Neuronal stem cell (in vitro differentiated cells): ENCODE results near the gene CCDC8.

ENCODE experiments used
- DNase-seq: peaks from one replicate; pipeline ENCODE4 v3.0.0-alpha.2; 2013; ENCODE audit warnings: low spot score
- H2AFZ ChIP-seq: one replicate; pipeline ENCODE4 v1.6.1; 2013; ENCODE audit warnings: mild to moderate bottlenecking, low read length, inconsistent platforms
- H2AK5ac ChIP-seq: 2 replicates; pipeline ENCODE4 v1.6.1; 2013; ENCODE audit warnings: low read depth, mild to moderate bottlenecking, inconsistent platforms, low read length, moderate library complexity, mixed read lengths
- H2BK120ac ChIP-seq: 2 replicates; pipeline ENCODE4 v1.6.1; 2013; ENCODE audit warnings: low read depth, mild to moderate bottlenecking, inconsistent platforms, low read length, moderate library complexity, mixed read lengths
- H2BK12ac ChIP-seq: one replicate; pipeline ENCODE4 v1.6.1; 2013; ENCODE audit warnings: low read length, inconsistent platforms
- H2BK15ac ChIP-seq: 2 replicates; pipeline ENCODE4 v1.6.1; 2013; ENCODE audit warnings: mild to moderate bottlenecking, low read length, inconsistent platforms, mixed read lengths
- H2BK5ac ChIP-seq: one replicate; pipeline ENCODE4 v1.6.1; 2013; ENCODE audit warnings: inconsistent platforms, mild to moderate bottlenecking, low read length, moderate library complexity
- H3K14ac ChIP-seq: one replicate; pipeline ENCODE4 v1.6.1; 2013; ENCODE audit warnings: low read length, inconsistent platforms
- H3K18ac ChIP-seq: 2 replicates; pipeline ENCODE4 v1.6.1; 2013; ENCODE audit warnings: low read length, inconsistent platforms
- H3K23ac ChIP-seq: 2 replicates; pipeline ENCODE4 v1.6.1; 2013; ENCODE audit warnings: low read depth, mild to moderate bottlenecking, mixed read lengths, low read length, inconsistent platforms; ENCODE audit not compliant: poor library complexity
- H3K27ac ChIP-seq: replicated peaks from 3 replicates; pipeline ENCODE4 v1.5.1; 2013; ENCODE audit warnings: low read length, inconsistent platforms
- H3K27me3 ChIP-seq, 3 experiments: 2 replicates each; pipeline ENCODE4 v1.6.1; 2013; ENCODE audit warnings: low read length in 3 of 3, mild to moderate bottlenecking in 2 of 3, inconsistent platforms in 1 of 3, low read depth in 1 of 3, mixed read lengths in 1 of 3, moderate library complexity in 1 of 3; ENCODE audit not compliant: control insufficient read depth in 3 of 3, insufficient read depth in 3 of 3
- H3K36me3 ChIP-seq, 2 donors: replicated peaks in 1 of 2; 2 replicates each; pipeline ENCODE4 v1.6.1; 2013; ENCODE audit warnings: low read length in 2 of 2; ENCODE audit not compliant: control insufficient read depth in 2 of 2, insufficient read depth in 2 of 2
- H3K4ac ChIP-seq: 2 replicates; pipeline ENCODE4 v1.6.1; 2013; ENCODE audit warnings: inconsistent platforms, mild to moderate bottlenecking, low read length, moderate library complexity
- H3K4me1 ChIP-seq, 2 donors: 1 replicate in 1 of 2; 2 replicates in 1 of 2; pipeline ENCODE4 v1.6.1; 2013; ENCODE audit warnings: low read length in 2 of 2, low read depth in 1 of 2; ENCODE audit not compliant: control insufficient read depth in 2 of 2, insufficient read depth in 1 of 2
- H3K4me2 ChIP-seq: one replicate; pipeline ENCODE4 v1.6.1; 2013; ENCODE audit warnings: mild to moderate bottlenecking, low read length, inconsistent platforms; ENCODE audit not compliant: insufficient read depth, poor library complexity, severe bottlenecking
- H3K4me3 ChIP-seq, 2 donors: 2 replicates each; pipeline ENCODE4 v1.5.1; 2013; ENCODE audit warnings: low read length in 2 of 2, mild to moderate bottlenecking in 2 of 2, inconsistent platforms in 1 of 2, moderate library complexity in 1 of 2
- H3K79me1 ChIP-seq: one replicate; pipeline ENCODE4 v1.6.1; 2013; ENCODE audit warnings: low read depth, mild to moderate bottlenecking, inconsistent platforms, low read length, moderate library complexity
- H3K9ac ChIP-seq: one replicate; pipeline ENCODE4 v1.6.1; 2013; ENCODE audit warnings: mild to moderate bottlenecking, low read depth, low read length, inconsistent platforms; ENCODE audit not compliant: poor library complexity
- H3K9me3 ChIP-seq, 2 donors: replicated peaks in 1 of 2; 2 replicates each; pipeline versions ENCODE3 to v1.6.1; 2013; ENCODE audit warnings: low read length in 2 of 2, mild to moderate bottlenecking in 2 of 2, inconsistent platforms in 1 of 2, low read depth in 1 of 2, mixed read lengths in 1 of 2, moderate library complexity in 1 of 2; ENCODE audit not compliant: control insufficient read depth in 2 of 2, insufficient read depth in 1 of 2
- H4K8ac ChIP-seq: one replicate; pipeline ENCODE4 v1.6.1; 2013; ENCODE audit warnings: low read depth, mild to moderate bottlenecking, inconsistent platforms, low read length, moderate library complexity
- H4K91ac ChIP-seq: one replicate; pipeline ENCODE4 v1.6.1; 2013; ENCODE audit warnings: low read length, low read depth, mild to moderate bottlenecking, inconsistent platforms; ENCODE audit not compliant: poor library complexity
- WGBS, 2 donors: extraction: QIAGEN DNeasy Blood & Tissue Kit; methylation state at CpG; one replicate each; pipeline ENCODE4 v1.1.7; 2013; ENCODE audit warnings: missing lambda C conversion rate in 2 of 2, mixed read lengths in 1 of 2; ENCODE audit not compliant: insufficient read length in 2 of 2, insufficient replicate concordance in 1 of 2; ENCODE audit errors: extremely low coverage in 2 of 2; 5-methylcytosine and 5-hydroxymethylcytosine counted together

Gene CCDC8

DNA sequence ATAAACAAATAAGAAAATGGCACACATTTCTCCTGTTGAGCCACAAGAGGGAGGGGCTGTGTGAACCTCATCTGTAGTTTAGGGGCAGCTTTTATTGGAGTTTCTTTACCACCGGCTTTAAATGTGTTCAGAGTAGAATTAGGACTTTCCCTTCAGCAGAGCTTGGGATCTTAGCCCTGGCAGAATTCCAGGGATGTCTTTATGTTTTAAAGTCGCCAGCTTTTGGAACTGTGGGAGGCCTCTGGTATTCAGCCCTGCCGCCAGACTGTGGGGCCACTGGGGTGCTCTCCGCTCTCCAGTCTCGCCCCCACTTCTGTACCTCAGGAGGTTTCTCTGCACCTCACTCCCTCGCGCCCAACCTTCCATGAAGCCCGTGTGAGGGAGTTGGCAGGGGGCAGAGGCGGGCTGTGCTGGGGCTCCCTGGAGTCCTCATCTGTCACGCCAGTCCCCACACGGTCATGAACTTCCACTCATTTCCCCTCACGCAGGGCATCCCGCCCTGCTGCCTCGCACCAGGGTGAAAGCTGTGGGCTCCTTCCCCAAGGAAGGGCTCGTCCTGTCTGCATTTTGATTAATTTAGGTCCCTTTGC lies 31.5 kb downstream of the CCDC8 start:
- Histone ChIP-seq H2AK5ac (no peak overlapping the region), H3K4me1 (no peaks in the 10 kb centered on the region), H3K36me3 (peaks cover 47 to 99% of the 10 kb centered on the region in 2 donors), H3K27me3 (no peaks in the 10 kb centered on the region), H2AFZ (no peak overlapping the region), H4K91ac (no peak overlapping the region), H3K79me1 (peaks cover 1% of the 10 kb centered on the region), H3K9ac (no peak overlapping the region), H4K8ac (no peak overlapping the region), H3K4ac (no peak overlapping the region), H3K14ac (no peak overlapping the region), H2BK15ac (no peak overlapping the region), H2BK120ac (no peak overlapping the region), H3K27ac (no peak overlapping the region), H3K18ac (no peak overlapping the region), H2BK12ac (no peak overlapping the region), H3K9me3 (peaks cover 0 to 9% of the 10 kb centered on the region in 2 donors), H2BK5ac (no peak overlapping the region), H3K4me2 (no peak overlapping the region), H3K23ac (no peak overlapping the region), H3K4me3 (peak overlapping the region in 1 of 2 donors; percentile 8)
- DNase-seq: no peak
- WGBS, 2 donors: no CpG with 5 or more reads among the region's 15 CpGs

DNA sequence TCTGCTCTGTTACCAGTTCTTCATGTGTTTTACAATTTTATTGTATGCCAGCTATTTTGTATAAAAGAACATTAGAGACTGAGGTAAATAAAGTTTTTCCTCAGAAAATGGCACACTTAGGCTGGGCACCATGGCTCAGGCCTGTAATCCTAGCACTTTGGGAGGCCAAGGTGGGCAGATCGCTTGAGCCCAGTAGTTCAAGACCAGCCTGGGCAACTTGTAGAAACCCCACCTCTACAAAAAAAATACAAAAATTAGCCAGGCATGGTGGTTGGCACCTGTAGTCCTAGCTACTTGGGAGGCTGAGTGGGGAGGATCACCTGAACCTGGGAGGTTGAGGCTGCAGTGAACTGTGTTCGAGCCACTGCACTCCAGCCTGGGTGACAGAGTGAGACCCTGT lies 32.0 kb downstream of the CCDC8 start:
- no peak for DNase-seq
- Histone ChIP-seq H2AK5ac (no peak overlapping the region), H4K91ac (no peak overlapping the region), H3K4me3 (no peak overlapping the region), H3K27ac (no peak overlapping the region), H2AFZ (no peak overlapping the region), H3K18ac (no peak overlapping the region), H3K4me1 (no peaks in the 10 kb centered on the region), H3K79me1 (no peaks in the 10 kb centered on the region), H3K23ac (no peak overlapping the region), H2BK120ac (no peak overlapping the region), H2BK15ac (no peak overlapping the region), H3K36me3 (peaks cover 48 to 99% of the 10 kb centered on the region in 2 donors), H2BK5ac (no peak overlapping the region), H3K27me3 (no peaks in the 10 kb centered on the region), H3K9me3 (peaks cover 2 to 9% of the 10 kb centered on the region in 2 donors), H2BK12ac (no peak overlapping the region), H3K14ac (no peak overlapping the region), H4K8ac (no peak overlapping the region), H3K4ac (no peak overlapping the region), H3K9ac (no peak overlapping the region), H3K4me2 (no peak overlapping the region)
- no CpG with 5 or more reads among the region's 2 CpGs for WGBS, 2 donors

DNA sequence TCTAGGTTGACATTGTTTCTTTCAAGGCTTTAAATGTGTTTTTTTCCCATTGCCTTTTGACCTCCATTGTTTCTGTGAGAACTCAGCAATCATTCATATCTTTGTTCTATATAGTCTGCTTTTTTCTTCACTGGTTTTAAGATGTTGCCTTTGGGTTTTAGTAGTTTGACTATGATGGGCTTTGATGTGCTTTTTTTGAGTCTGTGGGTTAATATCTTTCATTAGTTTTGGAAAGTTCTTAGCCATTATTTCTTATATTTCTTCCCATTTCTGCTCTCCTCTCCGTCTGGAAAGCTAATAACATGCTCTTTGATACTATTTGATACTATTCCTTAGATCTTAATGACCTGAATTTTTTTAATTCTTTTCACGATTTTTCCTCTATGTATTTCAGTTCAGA lies 32.7 kb downstream of the CCDC8 start:
- H4K8ac ChIP-seq: no peak overlapping the region
- H3K79me1 ChIP-seq: no peaks in the 10 kb centered on the region
- no peak overlapping the region for H2BK15ac ChIP-seq
- no peak overlapping the region for H2BK5ac ChIP-seq
- H2BK12ac ChIP-seq: no peak overlapping the region
- H3K36me3 ChIP-seq: peaks cover 46 to 99% of the 10 kb centered on the region in 2 donors
- H3K18ac ChIP-seq: no peak overlapping the region
- no peak overlapping the region for H2AFZ ChIP-seq
- H3K4me3 ChIP-seq: no peak overlapping the region
- H2BK120ac ChIP-seq: no peak overlapping the region
- no peaks in the 10 kb centered on the region for H3K4me1 ChIP-seq
- no peak overlapping the region for H3K9ac ChIP-seq
- peaks cover 2 to 9% of the 10 kb centered on the region in 2 donors for H3K9me3 ChIP-seq
- H3K27ac ChIP-seq: no peak overlapping the region
- H2AK5ac ChIP-seq: no peak overlapping the region
- DNase-seq: no peak
- H4K91ac ChIP-seq: no peak overlapping the region
- H3K4ac ChIP-seq: no peak overlapping the region
- no peak overlapping the region for H3K4me2 ChIP-seq
- H3K14ac ChIP-seq: no peak overlapping the region
- no peaks in the 10 kb centered on the region for H3K27me3 ChIP-seq
- no peak overlapping the region for H3K23ac ChIP-seq
- WGBS, 2 donors: no CpG with 5 or more reads among the region's 2 CpGs

DNA sequence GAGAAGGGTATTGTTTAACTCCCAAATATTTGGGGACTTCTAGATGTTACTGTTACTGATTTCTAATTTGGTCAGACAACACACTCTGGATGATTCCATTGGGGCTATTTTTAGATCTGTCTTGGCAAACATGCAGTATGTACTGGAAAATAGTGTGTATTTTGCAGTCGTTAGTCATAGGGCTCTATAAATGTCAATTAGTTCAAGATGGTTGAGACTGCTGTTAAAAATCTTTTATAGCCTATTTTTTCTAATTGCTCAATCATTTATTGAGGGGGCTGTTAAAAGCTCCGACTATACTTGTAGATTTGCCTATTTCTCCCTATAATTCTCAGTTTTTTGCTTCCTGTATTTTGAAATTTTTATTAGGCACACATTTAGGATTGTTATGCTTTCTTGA lies 35.1 kb downstream of the CCDC8 start:
- H4K91ac ChIP-seq: no peak overlapping the region
- no peak overlapping the region for H3K4me2 ChIP-seq
- H3K36me3 ChIP-seq: peaks cover 33 to 95% of the 10 kb centered on the region in 2 donors
- no peak overlapping the region for H3K27ac ChIP-seq
- no peak overlapping the region for H3K18ac ChIP-seq
- H2AK5ac ChIP-seq: no peak overlapping the region
- H3K14ac ChIP-seq: no peak overlapping the region
- no peak overlapping the region for H2BK12ac ChIP-seq
- no peak overlapping the region for H3K4ac ChIP-seq
- H3K4me3 ChIP-seq: no peak overlapping the region
- H3K79me1 ChIP-seq: peaks cover 6% of the 10 kb centered on the region
- no peaks in the 10 kb centered on the region for H3K27me3 ChIP-seq
- H2BK120ac ChIP-seq: no peak overlapping the region
- DNase-seq: no peak
- H2BK15ac ChIP-seq: no peak overlapping the region
- H3K9ac ChIP-seq: no peak overlapping the region
- WGBS, 2 donors: no CpG with 5 or more reads among the region's 2 CpGs
- no peak overlapping the region for H4K8ac ChIP-seq
- no peak overlapping the region for H2AFZ ChIP-seq
- peaks cover 2 to 9% of the 10 kb centered on the region in 2 donors for H3K9me3 ChIP-seq
- H2BK5ac ChIP-seq: no peak overlapping the region
- H3K4me1 ChIP-seq: peaks cover 8 to 9% of the 10 kb centered on the region in 2 donors
- H3K23ac ChIP-seq: no peak overlapping the region
